NCI-H2171 treated with DMSO at 0.1 percent for 48 hours (cell line): ENCODE measurements around the gene HJV.

Experiments used
- DNase-seq: peaks from one replicate; lab custom pipeline; 2025; lab: John Stamatoyannopoulos, UW

The HJV gene

DNA sequence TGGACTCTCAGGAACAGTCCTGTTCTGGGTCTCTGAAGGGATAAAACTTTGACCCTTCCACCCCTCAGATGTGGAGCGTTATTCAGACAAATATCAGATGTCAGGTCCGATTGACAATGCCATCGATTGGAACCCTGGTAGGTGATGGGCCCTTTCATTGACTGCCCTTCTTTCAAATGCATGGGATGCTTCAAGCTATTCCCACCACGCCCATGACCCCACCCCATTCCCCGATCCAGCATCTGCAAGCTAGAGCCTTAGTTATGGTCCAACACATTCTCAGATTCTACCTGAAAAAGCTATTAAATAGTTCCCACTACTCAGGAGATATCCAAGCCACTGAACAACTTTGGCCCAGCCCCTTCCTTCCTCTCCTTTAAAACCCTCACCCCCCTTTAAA is 44.5 kb downstream of the HJV start:
- no peak for DNase-seq

DNA sequence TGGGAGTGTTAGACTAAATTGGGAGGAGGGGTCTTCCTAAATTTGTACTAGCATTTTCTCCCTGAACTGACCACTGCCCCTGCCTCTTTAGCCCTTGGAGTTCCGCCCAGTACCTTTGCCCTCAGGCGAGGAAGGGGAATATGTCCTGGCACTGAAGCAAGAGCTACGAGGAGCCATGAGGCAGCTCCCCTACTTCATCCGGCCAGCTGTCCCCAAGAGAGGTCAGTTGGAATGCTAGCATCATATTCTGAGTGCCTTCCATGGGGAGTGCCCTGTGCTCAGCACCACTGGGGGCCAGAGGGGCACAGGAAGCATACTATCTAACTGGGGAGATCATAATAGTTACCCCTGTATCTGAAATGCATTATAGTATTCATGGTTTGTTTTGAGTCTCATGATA is 46.3 kb downstream of the HJV start:
- no peak for DNase-seq

DNA sequence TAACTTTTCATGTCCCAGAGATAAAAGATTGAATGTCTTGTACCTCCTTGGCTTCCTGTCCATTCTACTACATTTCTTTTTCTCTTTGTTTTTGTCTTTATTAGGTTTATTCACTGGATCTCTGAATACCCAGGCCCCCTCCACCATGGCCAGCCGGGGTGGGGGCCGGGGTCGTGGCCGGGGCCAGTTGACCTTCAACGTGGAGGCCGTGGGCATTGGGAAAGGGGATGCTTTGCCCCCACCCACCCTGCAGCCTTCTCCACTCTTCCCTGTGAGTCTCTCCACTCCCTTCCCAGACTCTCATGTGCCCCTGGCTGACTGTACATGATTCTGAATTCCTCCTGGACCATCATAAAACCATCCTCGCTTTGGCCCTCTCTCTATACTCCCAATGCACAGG is 46.8 kb downstream of the HJV start:
- DNase-seq: no peak

DNA sequence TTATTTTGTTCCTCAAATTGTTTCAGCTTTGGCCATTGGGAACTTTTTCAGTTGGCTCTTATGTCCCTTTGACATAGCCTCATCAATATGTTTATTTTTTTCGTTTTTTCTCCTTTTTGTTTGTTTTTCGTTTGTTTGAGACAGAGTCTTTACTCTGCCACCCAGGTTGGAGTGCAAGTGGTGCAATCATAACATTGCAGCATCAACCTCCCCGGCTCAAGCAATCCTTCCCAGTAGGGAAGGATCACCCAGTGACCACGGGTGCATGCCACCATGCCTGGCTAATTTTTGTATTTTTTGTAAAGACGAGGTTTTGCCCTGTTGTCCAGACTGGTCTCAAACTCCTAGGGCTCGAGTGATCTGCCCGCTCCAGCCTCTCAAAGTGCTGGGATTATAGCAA is 49.0 kb downstream of the HJV start:
- DNase-seq: no peak
